Hepatocyte (in vitro differentiated cells): ENCODE data around the gene TBKBP1. TPM values are rescaled to one million over a fixed set of nuclear protein-coding genes. Genes with fewer than 3 reads are reported as not detected.
"Not testable (repeated sequence)": the region's sequence is repeated elsewhere in the genome, so short reads cannot be mapped to it uniquely, and the experiment has no call there.

Experiments used
- DNase-seq: peaks from one replicate; pipeline ENCODE4 v3.0.0-alpha.2; 2016; ENCODE audit warnings: low spot score
- H2AFZ ChIP-seq: fragments of 200-600 bp; sonication (generic); 2 replicates; pipeline ENCODE4 v1.6.0; 2016; ENCODE audit warnings: antibody characterized with exemption, mild to moderate bottlenecking
- H3K27ac ChIP-seq: fragments of 200-600 bp; sonication (generic); 2 replicates; pipeline ENCODE4 v1.5.1; 2016; ENCODE audit warnings: mild to moderate bottlenecking
- H3K27me3 ChIP-seq: fragments of 200-600 bp; sonication (generic); 2 replicates; pipeline ENCODE4 v1.6.1; 2016
- H3K36me3 ChIP-seq: fragments of 200-600 bp; sonication (generic); replicated peaks from 2 replicates; pipeline ENCODE4 v1.5.1; 2016; ENCODE audit warnings: low read depth; ENCODE audit not compliant: insufficient read depth
- H3K4me1 ChIP-seq: fragments of 200-600 bp; sonication (generic); 2 replicates; pipeline ENCODE4 v1.5.1; 2016; ENCODE audit warnings: mild to moderate bottlenecking, moderate library complexity; ENCODE audit not compliant: insufficient read depth
- H3K4me2 ChIP-seq: fragments of 200-600 bp; sonication (generic); 2 replicates; pipeline ENCODE4 v1.6.0; 2016
- H3K4me3 ChIP-seq: fragments of 200-600 bp; sonication (generic); 2 replicates; pipeline ENCODE4 v1.5.1; 2016; ENCODE audit warnings: mild to moderate bottlenecking
- H3K79me2 ChIP-seq: fragments of 200-600 bp; sonication (generic); 2 replicates; pipeline ENCODE4 v1.6.0; 2017; ENCODE audit warnings: mild to moderate bottlenecking
- H3K9me2 ChIP-seq: fragments of 200-600 bp; sonication (generic); replicated peaks from 2 replicates; pipeline ENCODE4 v1.6.0; 2017; ENCODE audit warnings: mild to moderate bottlenecking; ENCODE audit not compliant: insufficient read depth
- H3K9me3 ChIP-seq: fragments of 200-600 bp; sonication (generic); 2 replicates; pipeline ENCODE4 v1.5.1; 2016; ENCODE audit warnings: low read depth, mild to moderate bottlenecking
- H4K20me1 ChIP-seq: fragments of 200-600 bp; sonication (generic); 2 replicates; pipeline ENCODE4 v1.6.0; 2016; ENCODE audit warnings: mild to moderate bottlenecking; ENCODE audit not compliant: insufficient read depth, poor library complexity, severe bottlenecking
- CTCF ChIP-seq: fragments of 200-600 bp; sonication (generic); IDR thresholded peaks from 2 replicates; pipeline ENCODE4 v1.5.1; 2016; ENCODE audit warnings: antibody characterized with exemption, mild to moderate bottlenecking; ENCODE audit not compliant: poor library complexity
- EZH2 ChIP-seq: fragments of 200-600 bp; sonication (generic); IDR thresholded peaks from 2 replicates; pipeline ENCODE4 v1.6.1; 2016; ENCODE audit warnings: antibody characterized with exemption, mild to moderate bottlenecking, borderline replicate concordance
- EZH2phosphoT487 ChIP-seq: fragments of 200-600 bp; sonication (generic); IDR thresholded peaks from one replicate; pipeline ENCODE4 v1.6.1; 2018; ENCODE audit warnings: antibody characterized with exemption, mild to moderate bottlenecking, low read depth, moderate library complexity; ENCODE audit not compliant: unreplicated experiment, severe bottlenecking
- WGBS: methylation state at CpG from one replicate; pipeline ENCODE4 v1.1.6; 2016; ENCODE audit warnings: low lambda C conversion rate; ENCODE audit errors: missing lambda C conversion rate; 5-methylcytosine and 5-hydroxymethylcytosine counted together
- polyA plus RNA-seq: library from polyadenylated mRNA; unstranded; fragments of >200 nt; fragmentation: Nextera tagmentation; extraction: Ambion mirVana; gene quantifications from 2 replicates; pipeline ENCODE4 v1.2.1, GENCODE V29; 2016
- total RNA-seq: library from RNA; depleted of rRNA; stranded (reverse); fragments of >200 nt; gene quantifications from 2 replicates; pipeline ENCODE4 v1.2.3, GENCODE V29; 2014

TBKBP1 gene
- total and polyA plus RNA-seq, 2 experiments from 2014 or later: 7.5 to 17.8 TPM

- TF ChIP-seq EZH2phosphoT487: no peak
- no peak for TF ChIP-seq CTCF
- no peak for TF ChIP-seq EZH2
- no peaks in the 10 kb centered on the region for H3K9me3 ChIP-seq
- H3K27me3 ChIP-seq: peaks cover 48% of the 10 kb centered on the region
- no peaks in the 10 kb centered on the region for H3K4me1 ChIP-seq
- 90% methylated on average over 8 of the region's 8 CpGs for WGBS
- no peak for DNase-seq
- H3K36me3 ChIP-seq: no peaks in the 10 kb centered on the region
- no peaks in the 10 kb centered on the region for H3K79me2 ChIP-seq
- H2AFZ ChIP-seq: no peak overlapping the region
- no peaks in the 10 kb centered on the region for H4K20me1 ChIP-seq
- H3K4me3 ChIP-seq: no peak overlapping the region
- no peak overlapping the region for H3K4me2 ChIP-seq
- H3K9me2 ChIP-seq: no peaks in the 10 kb centered on the region
- no peak overlapping the region for H3K27ac ChIP-seq
These were observed 45.2 kb downstream of the TBKBP1 start for GRCh38 chr17:47739150-47739549.

- H2AFZ ChIP-seq, DNase-seq, H3K9me2 ChIP-seq, H3K36me3 ChIP-seq, H3K4me3 ChIP-seq, H3K27ac ChIP-seq, H3K4me1 ChIP-seq, H3K4me2 ChIP-seq, H4K20me1 ChIP-seq, H3K79me2 ChIP-seq, H3K9me3 ChIP-seq: not testable (repeated sequence)
- H3K27me3 ChIP-seq: peaks cover 48% of the 10 kb centered on the region
- 90% methylated on average over 12 of the region's 12 CpGs for WGBS
These were observed 46.0 kb downstream of the TBKBP1 start for GRCh38 chr17:47739945-47740344.

- WGBS: 91% methylated on average over 11 of the region's 11 CpGs
- Histone ChIP-seq H3K36me3 (no peaks in the 10 kb centered on the region), H3K27ac (no peak overlapping the region), H3K4me2 (no peak overlapping the region), H3K79me2 (no peaks in the 10 kb centered on the region), H3K4me3 (no peak overlapping the region), H3K9me3 (no peaks in the 10 kb centered on the region), H3K4me1 (no peaks in the 10 kb centered on the region), H3K27me3 (peaks cover 40% of the 10 kb centered on the region), H4K20me1 (no peaks in the 10 kb centered on the region), H3K9me2 (no peaks in the 10 kb centered on the region), H2AFZ (no peak overlapping the region)
- no peak for DNase-seq
- TF ChIP-seq EZH2: no peak
- TF ChIP-seq EZH2phosphoT487: no peak
- TF ChIP-seq CTCF: no peak
These were observed 47.3 kb downstream of the TBKBP1 start for GRCh38 chr17:47741109-47741792.

- DNase-seq: no peak
- Histone ChIP-seq H3K4me2 (no peak overlapping the region), H4K20me1 (no peaks in the 10 kb centered on the region), H3K36me3 (no peaks in the 10 kb centered on the region), H3K4me3 (no peak overlapping the region), H3K9me3 (no peaks in the 10 kb centered on the region), H3K79me2 (no peaks in the 10 kb centered on the region), H2AFZ (no peak overlapping the region), H3K27me3 (peaks cover 35% of the 10 kb centered on the region), H3K4me1 (no peaks in the 10 kb centered on the region), H3K9me2 (no peaks in the 10 kb centered on the region), H3K27ac (no peak overlapping the region)
- TF ChIP-seq EZH2: no peak
- no peak for TF ChIP-seq CTCF
- TF ChIP-seq EZH2phosphoT487: no peak
- WGBS: 90% methylated on average over 9 of the region's 9 CpGs
These were observed 47.8 kb downstream of the TBKBP1 start for GRCh38 chr17:47741793-47742145.
